H1 (cell line): ENCODE measurements around the gene TDRD12. TPM values are rescaled to one million over a fixed set of nuclear protein-coding genes. Genes with fewer than 3 reads are reported as not detected.

Experiments
- CTCF ChIA-PET: fragments of 300-600 bp; sonication (Branson Sonifier 250); formaldehyde crosslinking; loops from one replicate; lab custom pipeline; 2021; ENCODE audit not compliant: partially characterized antibody; lab: Charles Lee
- POLR2A ChIA-PET: fragments of 300-600 bp; sonication (Branson Sonifier 250); formaldehyde crosslinking; loops from one replicate; lab custom pipeline; 2021; ENCODE audit warnings: inconsistent platforms; ENCODE audit not compliant: partially characterized antibody; lab: Charles Lee
- DNase-seq, 2 experiments: peaks; one replicate each; pipeline versions ENCODE4 v3.0.0 to v3.0.0-alpha.2; 2010 to 2022; ENCODE audit warnings: low spot score in 2 of 2, low read depth in 1 of 2, mixed read lengths in 1 of 2
- FAIRE-seq: peaks from 2 replicates; lab custom pipeline; 2011; peaks lifted over from hg19 to GRCh38; lab: Jason Lieb, UNC
- H2AFZ ChIP-seq: 2 replicates; pipeline ENCODE4 v1.8.1; 2012; ENCODE audit warnings: low read length, inconsistent platforms
- H2AK5ac ChIP-seq: 2 replicates; pipeline ENCODE4 v1.6.1; 2013; ENCODE audit warnings: low read depth, low read length
- H2BK120ac ChIP-seq: replicated peaks from 2 replicates; pipeline ENCODE3; 2013; ENCODE audit warnings: low read depth, low read length, inconsistent platforms
- H2BK12ac ChIP-seq: 2 replicates; pipeline ENCODE4 v1.6.1; 2013; ENCODE audit warnings: low read depth, low read length
- H2BK15ac ChIP-seq: 2 replicates; pipeline ENCODE4 v1.6.1; 2013; ENCODE audit warnings: low read length
- H2BK20ac ChIP-seq: 2 replicates; pipeline ENCODE4 v1.6.1; 2013; ENCODE audit warnings: low read length
- H2BK5ac ChIP-seq: 2 replicates; pipeline ENCODE4 v1.6.1; 2013; ENCODE audit warnings: low read depth, low read length
- H3K14ac ChIP-seq: 2 replicates; pipeline ENCODE4 v1.6.1; 2013; ENCODE audit warnings: inconsistent platforms; ENCODE audit not compliant: insufficient read length
- H3K18ac ChIP-seq: 2 replicates; pipeline ENCODE4 v1.6.1; 2013; ENCODE audit warnings: low read length; ENCODE audit errors: extremely low read depth
- H3K23ac ChIP-seq: 2 replicates; pipeline ENCODE4 v1.6.1; 2013; ENCODE audit warnings: inconsistent platforms; ENCODE audit not compliant: insufficient read length
- H3K23me2 ChIP-seq: 2 replicates; pipeline ENCODE4 v1.6.1; 2013; ENCODE audit warnings: low read depth, low read length
- H3K27ac ChIP-seq: 2 replicates; pipeline ENCODE4 v1.6.1; 2011; ENCODE audit warnings: low read depth, low read length, inconsistent platforms
- H3K27me3 ChIP-seq, 4 experiments: replicated peaks in 1 of 4; 1 replicate in 1 of 4; 2 replicates in 3 of 4; pipeline versions ENCODE4 v1.6.1 to v1.8.1; 2011 to 2013; ENCODE audit warnings: low read length in 3 of 4, mild to moderate bottlenecking in 3 of 4, inconsistent platforms in 2 of 4, mixed read lengths in 2 of 4, moderate library complexity in 1 of 4; ENCODE audit not compliant: control insufficient read depth in 3 of 4, insufficient read depth in 3 of 4; ENCODE audit errors: extremely low read depth in 1 of 4
- H3K36me3 ChIP-seq, 4 experiments: 2 replicates each; pipeline versions ENCODE4 v1.6.1 to v1.8.1; 2011 to 2013; ENCODE audit warnings: mild to moderate bottlenecking in 4 of 4, low read length in 3 of 4, moderate library complexity in 2 of 4, control low read depth in 1 of 4, inconsistent platforms in 1 of 4; ENCODE audit not compliant: insufficient read depth in 4 of 4, control insufficient read depth in 2 of 4
- H3K4ac ChIP-seq: replicated peaks from 2 replicates; pipeline ENCODE3; 2013; ENCODE audit warnings: low read length, low read depth, mixed read lengths, inconsistent platforms; ENCODE audit not compliant: insufficient read length
- H3K4me1 ChIP-seq, 4 experiments: replicated peaks in 1 of 4; 1 replicate in 1 of 4; 2 replicates in 3 of 4; pipeline versions ENCODE4 v1.6.1 to v1.8.1; 2011 to 2013; ENCODE audit warnings: low read length in 3 of 4, inconsistent platforms in 2 of 4, mixed read lengths in 1 of 4; ENCODE audit not compliant: insufficient read depth in 4 of 4, control insufficient read depth in 3 of 4
- H3K4me2 ChIP-seq, 2 experiments: 2 replicates each; pipeline versions ENCODE4 v1.6.1 to v1.8.1; 2011 to 2013; ENCODE audit warnings: low read depth in 2 of 2, low read length in 2 of 2, control low read depth in 1 of 2, inconsistent platforms in 1 of 2, mild to moderate bottlenecking in 1 of 2; ENCODE audit not compliant: insufficient read depth in 1 of 2
- H3K4me3 ChIP-seq, 4 experiments: fragments of 200-600, 300-600 bp in 1 of 4; sonication (generic), shearing (Covaris generic), sonication (Bioruptor Twin) in 1 of 4; 2 replicates each; pipeline versions ENCODE4 v1.5.1 to v1.8.1; 2011 to 2016; ENCODE audit warnings: low read length in 4 of 4, low read depth in 3 of 4, control low read depth in 2 of 4, inconsistent platforms in 2 of 4, mild to moderate bottlenecking in 2 of 4, mixed read lengths in 1 of 4, moderate library complexity in 1 of 4; ENCODE audit not compliant: insufficient read depth in 2 of 4; ENCODE audit errors: extremely low read depth in 1 of 4
- H3K56ac ChIP-seq: replicated peaks from 2 replicates; pipeline ENCODE3; 2013; ENCODE audit warnings: low read depth, mild to moderate bottlenecking, mixed read lengths, low read length, inconsistent platforms; ENCODE audit not compliant: insufficient read length
- H3K79me1 ChIP-seq: 2 replicates; pipeline ENCODE4 v1.6.1; 2013; ENCODE audit warnings: low read depth, low read length, control low read depth
- H3K79me2 ChIP-seq, 2 experiments: 2 replicates each; pipeline versions ENCODE4 v1.6.1 to v1.8.1; 2012 to 2013; ENCODE audit warnings: low read length in 2 of 2, mild to moderate bottlenecking in 2 of 2, inconsistent platforms in 1 of 2; ENCODE audit not compliant: insufficient read depth in 2 of 2, control insufficient read depth in 1 of 2
- H3K9ac ChIP-seq, 4 experiments: replicated peaks in 1 of 4; 1 replicate in 1 of 4; 2 replicates in 3 of 4; pipeline versions ENCODE4 v1.6.1 to v1.8.1; 2011 to 2013; ENCODE audit warnings: low read depth in 3 of 4, low read length in 3 of 4, control low read depth in 2 of 4, mild to moderate bottlenecking in 2 of 4, moderate library complexity in 2 of 4, inconsistent platforms in 1 of 4; ENCODE audit errors: extremely low read depth in 1 of 4
- H3K9me3 ChIP-seq, 2 experiments: 2 replicates each; pipeline versions ENCODE4 v1.6.1 to v1.8.1; 2012 to 2013; ENCODE audit warnings: mild to moderate bottlenecking in 2 of 2, moderate library complexity in 2 of 2, control low read depth in 1 of 2, inconsistent platforms in 1 of 2, low read depth in 1 of 2, low read length in 1 of 2, mixed read lengths in 1 of 2; ENCODE audit not compliant: insufficient read depth in 2 of 2
- H4K20me1 ChIP-seq, 2 experiments: replicated peaks in 1 of 2; 2 replicates each; pipeline versions ENCODE3 to v1.8.1; 2011 to 2013; ENCODE audit warnings: inconsistent platforms in 2 of 2, low read length in 2 of 2, mild to moderate bottlenecking in 1 of 2; ENCODE audit not compliant: insufficient read depth in 2 of 2, control insufficient read depth in 1 of 2
- H4K5ac ChIP-seq: 2 replicates; pipeline ENCODE4 v1.6.1; 2013; ENCODE audit warnings: low read length, low read depth, mixed read lengths, inconsistent platforms; ENCODE audit not compliant: insufficient read length
- H4K8ac ChIP-seq: 2 replicates; pipeline ENCODE4 v1.8.0; 2013; ENCODE audit warnings: mild to moderate bottlenecking, moderate library complexity, low read length, inconsistent platforms; ENCODE audit not compliant: insufficient read depth; ENCODE audit errors: extremely low read depth
- H4K91ac ChIP-seq: replicated peaks from 2 replicates; pipeline ENCODE3; 2013; ENCODE audit warnings: low read length, mixed read lengths, inconsistent platforms; ENCODE audit not compliant: insufficient read length
- ASH2L ChIP-seq: fragments of 200-600, 300-600 bp; sonication (generic); IDR thresholded peaks from one replicate; pipeline ENCODE4 v1.7.1; 2017; ENCODE audit warnings: low read length
- ATF3 ChIP-seq: IDR thresholded peaks from 2 replicates; pipeline ENCODE4 v1.6.1; 2011; ENCODE audit warnings: low read depth, mild to moderate bottlenecking, low read length; ENCODE audit not compliant: insufficient read depth
- CHD2 ChIP-seq: IDR thresholded peaks from 2 replicates; pipeline ENCODE4 v1.6.1; 2012; ENCODE audit warnings: low read length, improper control_type of control experiment
- FOSL1 ChIP-seq: IDR thresholded peaks from 2 replicates; pipeline ENCODE4 v1.6.1; 2011; ENCODE audit warnings: mild to moderate bottlenecking, low read depth, low read length, moderate library complexity; ENCODE audit not compliant: insufficient read depth
- HDAC2 ChIP-seq, 2 experiments: fragments of 300-600 bp in 1 of 2; sonication (generic) in 1 of 2; IDR thresholded peaks; 2 replicates each; pipeline ENCODE4 v1.6.1; 2011 to 2012; ENCODE audit warnings: low read depth in 2 of 2, low read length in 2 of 2, mild to moderate bottlenecking in 2 of 2, moderate library complexity in 2 of 2, borderline replicate concordance in 1 of 2, inconsistent platforms in 1 of 2
- RFX5 ChIP-seq: IDR thresholded peaks from 2 replicates; pipeline ENCODE4 v1.6.1; 2011; ENCODE audit warnings: low read depth, low read length, improper control_type of control experiment, borderline replicate concordance
- SIX5 ChIP-seq: IDR thresholded peaks from 2 replicates; pipeline ENCODE4 v1.6.1; 2011; ENCODE audit warnings: mild to moderate bottlenecking, low read depth, low read length
- YY1 ChIP-seq: IDR thresholded peaks from 2 replicates; pipeline ENCODE4 v1.6.1; 2011; ENCODE audit warnings: low read depth, mild to moderate bottlenecking, low read length
- WGBS, 2 experiments: shearing (Covaris generic) in 1 of 2; methylation state at CpG; one replicate each; pipeline versions ENCODE4 v1.1.6 to v1.1.7; 2013 to 2015; ENCODE audit warnings: low lambda C conversion rate in 2 of 2, mixed read lengths in 2 of 2, inconsistent platforms in 1 of 2, low coverage in 1 of 2, missing lambda C conversion rate in 1 of 2; ENCODE audit not compliant: insufficient replicate concordance in 2 of 2, insufficient coverage in 1 of 2, insufficient read length in 1 of 2; ENCODE audit errors: extremely low coverage in 1 of 2, missing lambda C conversion rate in 1 of 2; 5-methylcytosine and 5-hydroxymethylcytosine counted together
- polyA plus RNA-seq, 7 experiments: library from polyadenylated mRNA; depleted of rRNA in 3 of 7; stranded (reverse) in 5 of 7; unstranded in 2 of 7; fragments of >200 nt in 5 of 7; fragments of 200-250 nt in 2 of 7; gene quantifications; 1 replicate in 5 of 7; 2 replicates in 1 of 7; 4 replicates in 1 of 7; pipeline versions ENCODE4 v1.2.1 to v1.2.3, GENCODE V29; 2011 to 2013; ENCODE audit warnings: missing spikeins in 2 of 7, mixed read lengths in 2 of 7
- total RNA-seq: library from RNA; stranded (reverse); fragmentation: NEBNext Ultra II Directional; extraction: Animal tissue kit (Norgen Biotek cat#: 25700); gene quantifications from 2 replicates; pipeline ENCODE4 v1.2.1, GENCODE V29; 2021
- TF ChIP-seq, protein P1 (sequence below), 3 experiments: IDR thresholded peaks; 1 replicate in 2 of 3; 2 replicates in 1 of 3; pipeline versions ENCODE4 v1.5.1 to v1.6.1; 2011; ENCODE audit warnings: low read length in 3 of 3, mild to moderate bottlenecking in 3 of 3, inconsistent platforms in 2 of 3, low read depth in 1 of 3, moderate library complexity in 1 of 3; ENCODE audit not compliant: insufficient read depth in 1 of 3; ENCODE audit errors: control extremely low read depth in 1 of 3

TDRD12 gene
- total and polyA plus RNA-seq, 2 of the 8 experiments (the other 6 are each of a cell fraction or from before 2014, with no cell fraction given) = 0.39 to 0.88 TPM

GRCh38 chr19:32869966-32870573 lies 150.5 kb downstream of the TDRD12 start:
- no peaks in the 10 kb centered on the region for H3K36me3 ChIP-seq
- ChIA-PET CTCF (interaction anchor here (1.1 kb wide), 1 partner anchor 152 kb away, joined by 3 read pairs; no protein-coding TSS in a partner anchor), POLR2A (interaction anchor here (0.6 kb wide), 1 partner anchor 45 kb away, joined by 3 read pairs; no protein-coding TSS in a partner anchor)
- H2BK5ac ChIP-seq = peak overlapping the region; percentile 72; the same call in 1 of the 2 replicates
- peaks cover 0 to 4% (median 1%) of the 10 kb centered on the region in 4 experiments; a peak in 5 of 7 replicates for H3K4me1 ChIP-seq
- H4K8ac ChIP-seq = peak overlapping the region; percentile 81
- no peaks in the 10 kb centered on the region for H3K9me3 ChIP-seq
- H3K23me2 ChIP-seq = no peaks in the 10 kb centered on the region
- H2AFZ ChIP-seq = peak overlapping the region; percentile 80; the same call in 1 of the 2 replicates
- DNase-seq = peak in 1 of 2 experiments; percentile 58
- no peak overlapping the region for H3K9ac ChIP-seq
- no peaks in the 10 kb centered on the region for H4K20me1 ChIP-seq
- peak overlapping the region; percentile 22 for H4K91ac ChIP-seq
- no peak overlapping the region for H3K18ac ChIP-seq
- no peak overlapping the region for H2BK20ac ChIP-seq
- no peaks in the 10 kb centered on the region for H3K27me3 ChIP-seq
- H3K23ac ChIP-seq = no peak overlapping the region
- H3K56ac ChIP-seq = no peak overlapping the region
- no peak overlapping the region for H3K14ac ChIP-seq
- H2BK120ac ChIP-seq = no peak overlapping the region
- no peak for FAIRE-seq
- H3K4me3 ChIP-seq = no peak overlapping the region
- 0 out of 2 replicates have a peak overlapping the region, but pooled peaks have one; percentile 12 for H2BK15ac ChIP-seq
- no peaks in the 10 kb centered on the region for H3K79me1 ChIP-seq
- 86% methylated on average over 18 of the region's 18 CpGs; no CpG with 5 or more reads in 1 of the 2 experiments for WGBS, 2 experiments
- peak overlapping the region; percentile 92; the same call in 1 of the 2 replicates for H2BK12ac ChIP-seq
- H4K5ac ChIP-seq = no peak overlapping the region
- H3K4me2 ChIP-seq = no peak overlapping the region
- no peak overlapping the region for H3K4ac ChIP-seq
- H2AK5ac ChIP-seq = no peak overlapping the region
- no peaks in the 10 kb centered on the region for H3K79me2 ChIP-seq
- no peak overlapping the region for H3K27ac ChIP-seq
- TF ChIP-seq ASH2L = no peak
- no peak for TF ChIP-seq RFX5
- no peak for TF ChIP-seq ATF3
- TF ChIP-seq SIX5 = no peak
- TF ChIP-seq, protein P1, sequence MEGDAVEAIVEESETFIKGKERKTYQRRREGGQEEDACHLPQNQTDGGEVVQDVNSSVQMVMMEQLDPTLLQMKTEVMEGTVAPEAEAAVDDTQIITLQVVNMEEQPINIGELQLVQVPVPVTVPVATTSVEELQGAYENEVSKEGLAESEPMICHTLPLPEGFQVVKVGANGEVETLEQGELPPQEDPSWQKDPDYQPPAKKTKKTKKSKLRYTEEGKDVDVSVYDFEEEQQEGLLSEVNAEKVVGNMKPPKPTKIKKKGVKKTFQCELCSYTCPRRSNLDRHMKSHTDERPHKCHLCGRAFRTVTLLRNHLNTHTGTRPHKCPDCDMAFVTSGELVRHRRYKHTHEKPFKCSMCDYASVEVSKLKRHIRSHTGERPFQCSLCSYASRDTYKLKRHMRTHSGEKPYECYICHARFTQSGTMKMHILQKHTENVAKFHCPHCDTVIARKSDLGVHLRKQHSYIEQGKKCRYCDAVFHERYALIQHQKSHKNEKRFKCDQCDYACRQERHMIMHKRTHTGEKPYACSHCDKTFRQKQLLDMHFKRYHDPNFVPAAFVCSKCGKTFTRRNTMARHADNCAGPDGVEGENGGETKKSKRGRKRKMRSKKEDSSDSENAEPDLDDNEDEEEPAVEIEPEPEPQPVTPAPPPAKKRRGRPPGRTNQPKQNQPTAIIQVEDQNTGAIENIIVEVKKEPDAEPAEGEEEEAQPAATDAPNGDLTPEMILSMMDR (IDR thresholded peaks at IDR 0.05; ENCODE audit: control extremely low read depth in 1 of 3, insufficient read depth in 1 of 3, low read depth in 1 of 3, low read length in 3 of 3) = no peak
- TF ChIP-seq CHD2 = no peak
- no peak for TF ChIP-seq HDAC2 (IDR thresholded peaks at IDR 0.05; ENCODE audit: borderline replicate concordance in 1 of 2, low read depth in 2 of 2, low read length in 2 of 2)
- TF ChIP-seq FOSL1 = no peak
- TF ChIP-seq YY1 = no peak
